Measurements from ENCODE around the gene PKMYT1.

Gene PKMYT1

GRCh38 chr16:3004319-3004718 is 24.1 kb upstream of the PKMYT1 start:
- Histone ChIP-seq H4K5ac (ENCODE audit: low read length) (no peak overlapping the region), H3K4me3 (ENCODE audit: low read length) (no peak overlapping the region), H2BK5ac (ENCODE audit: low read length) (no peak overlapping the region), H3K18ac (ENCODE audit: low read length) (no peak overlapping the region), H3K79me1 (ENCODE audit: low read length) (no peaks in the 10 kb centered on the region), H2BK120ac (ENCODE audit: low read depth, low read length) (no peak overlapping the region), H2AK5ac (ENCODE audit: low read length) (no peak overlapping the region), H2BK15ac (replicated peaks; ENCODE audit: low read depth) (no peak overlapping the region), H4K8ac (ENCODE audit: low read depth, low read length) (no peak overlapping the region), H3K79me2 (ENCODE audit: control insufficient read depth, insufficient read depth, low read length) (no peaks in the 10 kb centered on the region), H3K36me3 (ENCODE audit: control insufficient read depth, insufficient read depth, low read length) (no peaks in the 10 kb centered on the region), H3K4ac (ENCODE audit: low read depth, low read length) (no peak overlapping the region), H3K4me1 (ENCODE audit: control insufficient read depth, low read depth, low read length) (peaks cover 23% of the 10 kb centered on the region), H3K27ac (ENCODE audit: low read depth, low read length) (no peak overlapping the region), H3K9ac (ENCODE audit: low read length) (no peak overlapping the region), H3K23ac (ENCODE audit: low read length) (no peak overlapping the region), H3K4me2 (ENCODE audit: low read length) (peak overlapping the region; percentile 46), H3K56ac (ENCODE audit: low read length) (peak overlapping the region; percentile 42), H3K27me3 (ENCODE audit: insufficient read depth, low read length, poor library complexity) (no peaks in the 10 kb centered on the region)
- no peak for DNase-seq
- WGBS (ENCODE audit: extremely low coverage, insufficient coverage, low lambda C conversion rate) = no CpG with 5 or more reads among the region's 67 CpGs

GRCh38 chr16:3003582-3004270 is 23.5 kb upstream of the PKMYT1 start:
- peaks cover 22% of the 10 kb centered on the region for H3K4me1 ChIP-seq (ENCODE audit: control insufficient read depth, low read depth, low read length)
- H2BK15ac ChIP-seq (replicated peaks; ENCODE audit: low read depth) = no peak overlapping the region
- H2BK120ac ChIP-seq (ENCODE audit: low read depth, low read length) = no peak overlapping the region

DNA sequence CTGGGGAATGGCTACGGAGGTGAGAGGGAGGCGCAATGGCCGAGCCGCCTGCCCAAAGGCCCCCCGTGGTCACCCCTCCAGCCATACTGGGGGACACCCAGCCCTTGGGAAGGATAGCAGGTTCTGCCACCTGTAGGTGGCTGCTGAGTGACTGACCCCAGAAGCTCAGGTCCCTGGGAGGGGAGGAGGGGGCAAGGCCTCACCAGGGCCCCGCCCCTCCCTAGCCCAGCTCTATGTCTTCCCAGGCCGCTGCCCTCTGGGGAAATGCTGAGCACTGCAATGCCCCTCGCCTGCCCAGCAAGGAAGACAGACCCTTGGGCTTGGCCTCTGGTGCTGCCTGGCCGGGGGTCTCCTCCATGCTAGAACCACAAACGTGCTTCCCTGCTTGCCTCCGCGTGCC is 21.1 kb upstream of the PKMYT1 start:
- Histone ChIP-seq H3K9ac (ENCODE audit: low read length) (no peak overlapping the region), H3K4me3 (ENCODE audit: low read length) (no peak overlapping the region), H3K4me2 (ENCODE audit: low read length) (no peak overlapping the region), H3K79me1 (ENCODE audit: low read length) (no peaks in the 10 kb centered on the region), H3K4ac (ENCODE audit: low read depth, low read length) (no peak overlapping the region), H2AK5ac (ENCODE audit: low read length) (no peak overlapping the region), H4K5ac (ENCODE audit: low read length) (no peak overlapping the region), H3K56ac (ENCODE audit: low read length) (peak overlapping the region; percentile 44), H3K4me1 (ENCODE audit: control insufficient read depth, low read depth, low read length) (peaks cover 3% of the 10 kb centered on the region), H3K27ac (ENCODE audit: low read depth, low read length) (no peak overlapping the region), H3K23ac (ENCODE audit: low read length) (no peak overlapping the region), H3K79me2 (ENCODE audit: control insufficient read depth, insufficient read depth, low read length) (no peaks in the 10 kb centered on the region), H3K18ac (ENCODE audit: low read length) (no peak overlapping the region), H4K8ac (ENCODE audit: low read depth, low read length) (no peak overlapping the region), H2BK15ac (replicated peaks; ENCODE audit: low read depth) (no peak overlapping the region), H3K36me3 (ENCODE audit: control insufficient read depth, insufficient read depth, low read length) (no peaks in the 10 kb centered on the region), H2BK120ac (ENCODE audit: low read depth, low read length) (no peak overlapping the region), H3K27me3 (ENCODE audit: insufficient read depth, low read length, poor library complexity) (no peaks in the 10 kb centered on the region), H2BK5ac (ENCODE audit: low read length) (no peak overlapping the region)
- no CpG with 5 or more reads among the region's 12 CpGs for whole genome bisulfite sequencing (ENCODE audit: extremely low coverage, insufficient coverage, low lambda C conversion rate)
- peak; percentile 56 for DNase-seq

More at GRCh38 chr16:3003582-3004270, 23.5 kb upstream of the PKMYT1 start:
- Histone ChIP-seq H2BK5ac (ENCODE audit: low read length) (no peak overlapping the region), H3K56ac (ENCODE audit: low read length) (peak overlapping the region; percentile 25), H3K79me2 (ENCODE audit: control insufficient read depth, insufficient read depth, low read length) (no peaks in the 10 kb centered on the region), H3K27me3 (ENCODE audit: insufficient read depth, low read length, poor library complexity) (no peaks in the 10 kb centered on the region), H4K5ac (ENCODE audit: low read length) (no peak overlapping the region), H3K4me3 (ENCODE audit: low read length) (no peak overlapping the region), H3K18ac (ENCODE audit: low read length) (no peak overlapping the region), H3K9ac (ENCODE audit: low read length) (no peak overlapping the region), H4K8ac (ENCODE audit: low read depth, low read length) (no peak overlapping the region), H3K23ac (ENCODE audit: low read length) (no peak overlapping the region), H3K27ac (ENCODE audit: low read depth, low read length) (no peak overlapping the region), H3K4me2 (ENCODE audit: low read length) (no peak overlapping the region), H3K36me3 (ENCODE audit: control insufficient read depth, insufficient read depth, low read length) (no peaks in the 10 kb centered on the region), H3K79me1 (ENCODE audit: low read length) (no peaks in the 10 kb centered on the region), H3K4ac (ENCODE audit: low read depth, low read length) (no peak overlapping the region), H2AK5ac (ENCODE audit: low read length) (no peak overlapping the region)
- peak; percentile 100 for DNase-seq
- no CpG with 5 or more reads among the region's 58 CpGs for WGBS (ENCODE audit: extremely low coverage, insufficient coverage, low lambda C conversion rate)

DNA sequence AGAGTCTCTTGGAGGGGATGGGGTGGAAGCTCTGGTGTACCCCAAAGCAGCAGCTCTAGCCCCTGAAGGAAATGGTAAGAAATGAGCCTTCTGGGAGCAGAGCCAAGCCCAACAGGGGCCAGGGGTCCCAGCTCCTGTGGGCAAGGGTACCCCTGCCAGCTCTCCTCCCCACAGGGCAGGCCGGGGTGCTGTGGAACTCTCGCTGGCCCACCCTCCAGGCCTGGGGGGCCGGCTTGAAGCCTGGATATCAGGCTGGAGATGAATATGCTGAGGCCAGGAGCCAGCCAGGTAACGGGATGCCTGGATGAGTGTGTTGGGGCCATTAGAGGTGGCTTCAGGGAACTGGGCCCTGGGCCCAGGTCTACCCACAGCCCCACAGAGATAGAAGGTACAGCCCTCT is 20.3 kb upstream of the PKMYT1 start:
- Histone ChIP-seq H3K4me1 (ENCODE audit: control insufficient read depth, low read depth, low read length) (no peaks in the 10 kb centered on the region), H3K36me3 (ENCODE audit: control insufficient read depth, insufficient read depth, low read length) (no peaks in the 10 kb centered on the region), H3K79me2 (ENCODE audit: control insufficient read depth, insufficient read depth, low read length) (no peaks in the 10 kb centered on the region), H2BK5ac (ENCODE audit: low read length) (no peak overlapping the region), H3K27ac (ENCODE audit: low read depth, low read length) (no peak overlapping the region), H2BK120ac (ENCODE audit: low read depth, low read length) (no peak overlapping the region), H3K9ac (ENCODE audit: low read length) (no peak overlapping the region), H3K4ac (ENCODE audit: low read depth, low read length) (no peak overlapping the region), H3K79me1 (ENCODE audit: low read length) (no peaks in the 10 kb centered on the region), H2BK15ac (replicated peaks; ENCODE audit: low read depth) (no peak overlapping the region), H3K4me3 (ENCODE audit: low read length) (no peak overlapping the region), H4K5ac (ENCODE audit: low read length) (no peak overlapping the region), H3K18ac (ENCODE audit: low read length) (no peak overlapping the region), H3K23ac (ENCODE audit: low read length) (no peak overlapping the region), H4K8ac (ENCODE audit: low read depth, low read length) (no peak overlapping the region), H3K56ac (ENCODE audit: low read length) (no peak overlapping the region), H3K27me3 (ENCODE audit: insufficient read depth, low read length, poor library complexity) (no peaks in the 10 kb centered on the region), H2AK5ac (ENCODE audit: low read length) (no peak overlapping the region), H3K4me2 (ENCODE audit: low read length) (no peak overlapping the region)
- WGBS (ENCODE audit: extremely low coverage, insufficient coverage, low lambda C conversion rate) = no CpG with 5 or more reads among the region's 4 CpGs
- no peak for DNase-seq

- H4K8ac ChIP-seq (ENCODE audit: low read depth, low read length) = no peak overlapping the region
- no peak overlapping the region for H2AK5ac ChIP-seq (ENCODE audit: low read length)
- DNase-seq = no peak
- no peak overlapping the region for H3K27ac ChIP-seq (ENCODE audit: low read depth, low read length)
- H2BK5ac ChIP-seq (ENCODE audit: low read length) = no peak overlapping the region
- H3K23ac ChIP-seq (ENCODE audit: low read length) = no peak overlapping the region
- no peaks in the 10 kb centered on the region for H3K36me3 ChIP-seq (ENCODE audit: control insufficient read depth, insufficient read depth, low read length)
- H3K4me2 ChIP-seq (ENCODE audit: low read length) = no peak overlapping the region
- no peak overlapping the region for H3K18ac ChIP-seq (ENCODE audit: low read length)
- no peak overlapping the region for H2BK120ac ChIP-seq (ENCODE audit: low read depth, low read length)
- H3K4ac ChIP-seq (ENCODE audit: low read depth, low read length) = no peak overlapping the region
- no peaks in the 10 kb centered on the region for H3K79me2 ChIP-seq (ENCODE audit: control insufficient read depth, insufficient read depth, low read length)
- H3K56ac ChIP-seq (ENCODE audit: low read length) = no peak overlapping the region
- H3K27me3 ChIP-seq (ENCODE audit: insufficient read depth, low read length, poor library complexity) = no peaks in the 10 kb centered on the region
- H3K9ac ChIP-seq (ENCODE audit: low read length) = no peak overlapping the region
- no peak overlapping the region for H3K4me3 ChIP-seq (ENCODE audit: low read length)
- no peak overlapping the region for H4K5ac ChIP-seq (ENCODE audit: low read length)
- no peak overlapping the region for H2BK15ac ChIP-seq (replicated peaks; ENCODE audit: low read depth)
- no peaks in the 10 kb centered on the region for H3K79me1 ChIP-seq (ENCODE audit: low read length)
- H3K4me1 ChIP-seq (ENCODE audit: control insufficient read depth, low read depth, low read length) = no peaks in the 10 kb centered on the region
- no CpG with 5 or more reads among the region's 6 CpGs for WGBS (ENCODE audit: extremely low coverage, insufficient coverage, low lambda C conversion rate)
These were observed 19.7 kb upstream of the PKMYT1 start for GRCh38 chr16:2999929-3000328.

GRCh38 chr16:2996298-2996697 is 16.1 kb upstream of the PKMYT1 start:
- WGBS (ENCODE audit: extremely low coverage, insufficient coverage, low lambda C conversion rate) = no CpG with 5 or more reads among the region's 13 CpGs
- no peak overlapping the region for H2BK5ac ChIP-seq (ENCODE audit: low read length)
- H3K27ac ChIP-seq (ENCODE audit: low read depth, low read length) = no peak overlapping the region
- H3K56ac ChIP-seq (ENCODE audit: low read length) = peak overlapping the region; percentile 25
- DNase-seq = no peak
- no peak overlapping the region for H2AK5ac ChIP-seq (ENCODE audit: low read length)
- no peak overlapping the region for H3K9ac ChIP-seq (ENCODE audit: low read length)
- no peaks in the 10 kb centered on the region for H3K79me1 ChIP-seq (ENCODE audit: low read length)
- no peak overlapping the region for H3K18ac ChIP-seq (ENCODE audit: low read length)
- H3K36me3 ChIP-seq (ENCODE audit: control insufficient read depth, insufficient read depth, low read length) = no peaks in the 10 kb centered on the region
- no peak overlapping the region for H4K5ac ChIP-seq (ENCODE audit: low read length)
- H3K4me2 ChIP-seq (ENCODE audit: low read length) = no peak overlapping the region
- no peak overlapping the region for H2BK120ac ChIP-seq (ENCODE audit: low read depth, low read length)
- no peak overlapping the region for H4K8ac ChIP-seq (ENCODE audit: low read depth, low read length)
- H2BK15ac ChIP-seq (replicated peaks; ENCODE audit: low read depth) = no peak overlapping the region
- H3K79me2 ChIP-seq (ENCODE audit: control insufficient read depth, insufficient read depth, low read length) = no peaks in the 10 kb centered on the region
- H3K4me1 ChIP-seq (ENCODE audit: control insufficient read depth, low read depth, low read length) = no peaks in the 10 kb centered on the region
- no peak overlapping the region for H3K4me3 ChIP-seq (ENCODE audit: low read length)
- H3K23ac ChIP-seq (ENCODE audit: low read length) = no peak overlapping the region
- no peaks in the 10 kb centered on the region for H3K27me3 ChIP-seq (ENCODE audit: insufficient read depth, low read length, poor library complexity)
- H3K4ac ChIP-seq (ENCODE audit: low read depth, low read length) = no peak overlapping the region

All from mesendoderm (in vitro differentiated cells).